ENCODE data around the gene LPP.

LPP gene

DNA sequence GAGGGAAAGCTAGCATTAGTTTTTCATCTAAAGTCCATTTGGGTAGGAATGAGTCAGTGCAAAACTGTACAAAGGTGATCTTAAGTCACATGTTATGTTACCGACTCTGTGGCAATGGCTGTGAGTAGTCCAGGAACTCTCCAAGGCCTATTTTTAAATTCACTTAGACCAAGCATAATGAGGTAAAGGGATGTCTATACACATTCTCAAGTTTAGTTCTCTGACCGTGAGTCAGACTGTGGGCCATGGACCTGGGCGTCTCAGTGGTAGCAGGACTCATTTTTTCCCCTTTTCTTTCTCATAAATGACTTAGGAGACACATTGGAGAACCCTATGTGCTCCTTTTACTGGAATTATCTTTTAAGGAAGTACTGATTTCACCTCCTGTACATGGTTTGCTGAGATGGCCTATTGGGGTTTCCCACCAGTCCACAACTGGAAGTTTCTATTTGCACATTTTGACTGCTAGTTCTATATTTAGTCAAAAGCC, 529.1 kb downstream of the LPP start:
- peaks cover 43% of the 10 kb centered on the region for H3K4me1 ChIP-seq (ENCODE audit: control insufficient read depth, insufficient read depth, low read length)
- H3K9ac ChIP-seq (ENCODE audit: low read length) = peak overlapping the region; percentile 66
- H3K27me3 ChIP-seq (replicated peaks; ENCODE audit: control insufficient read depth, insufficient read depth, low read length) = no peaks in the 10 kb centered on the region
- no peaks in the 10 kb centered on the region for H3K36me3 ChIP-seq (ENCODE audit: control insufficient read depth, insufficient read depth, low read length, severe bottlenecking)
- DNase-seq (ENCODE audit: low read depth) = peak; percentile 69
- no peaks in the 10 kb centered on the region for H3K9me3 ChIP-seq (ENCODE audit: control insufficient read depth, low read length)
- H3K4me3 ChIP-seq (ENCODE audit: low read length) = peak overlapping the region; percentile 49

DNA sequence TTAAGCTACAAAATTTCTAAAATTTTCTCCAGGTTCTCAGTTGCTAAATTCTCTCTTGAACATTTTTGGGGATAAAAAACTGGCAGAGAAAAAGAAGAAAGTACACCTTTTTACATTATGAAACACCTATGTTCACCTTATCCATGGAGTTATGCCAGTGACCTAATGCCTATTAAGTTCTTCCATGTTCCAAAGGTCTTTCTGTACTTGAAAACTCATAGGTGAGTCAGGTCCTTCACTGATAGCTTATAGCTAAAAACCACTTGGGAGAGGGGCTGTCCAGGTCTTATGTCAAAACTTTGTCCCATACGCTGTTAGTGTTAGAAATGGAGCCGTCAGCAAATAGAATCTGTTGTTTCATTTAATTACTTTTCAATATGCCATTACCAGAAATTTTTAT, 530.3 kb downstream of the LPP start:
- Histone ChIP-seq H3K9ac (ENCODE audit: low read length) (no peak overlapping the region), H3K9me3 (ENCODE audit: control insufficient read depth, low read length) (no peaks in the 10 kb centered on the region), H3K4me1 (ENCODE audit: control insufficient read depth, insufficient read depth, low read length) (peaks cover 54% of the 10 kb centered on the region), H3K36me3 (ENCODE audit: control insufficient read depth, insufficient read depth, low read length, severe bottlenecking) (no peaks in the 10 kb centered on the region), H3K4me3 (ENCODE audit: low read length) (no peak overlapping the region), H3K27me3 (replicated peaks; ENCODE audit: control insufficient read depth, insufficient read depth, low read length) (no peaks in the 10 kb centered on the region)
- no peak for DNase-seq (ENCODE audit: low read depth)

DNA sequence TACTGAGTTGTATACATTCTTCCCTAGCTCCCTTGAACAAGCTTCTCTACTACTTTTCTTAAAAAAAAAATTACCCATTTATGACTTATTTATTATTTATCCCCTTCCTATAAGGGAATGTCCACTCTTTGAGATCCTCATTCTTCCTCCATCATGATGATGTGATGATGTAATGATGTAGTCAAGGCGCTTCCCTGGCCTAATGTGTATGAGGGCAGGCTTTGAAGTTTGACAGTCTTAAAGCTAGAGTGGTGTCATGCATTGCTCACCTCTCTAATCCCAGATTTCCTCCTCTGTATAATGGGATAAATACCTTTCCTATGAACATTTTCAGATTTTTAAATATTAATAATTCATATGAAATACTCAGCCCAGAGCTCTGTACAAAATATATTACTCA, 531.8 kb downstream of the LPP start:
- Histone ChIP-seq H3K4me1 (ENCODE audit: control insufficient read depth, insufficient read depth, low read length) (peaks cover 47% of the 10 kb centered on the region), H3K9ac (ENCODE audit: low read length) (no peak overlapping the region), H3K4me3 (ENCODE audit: low read length) (no peak overlapping the region), H3K36me3 (ENCODE audit: control insufficient read depth, insufficient read depth, low read length, severe bottlenecking) (no peaks in the 10 kb centered on the region), H3K27me3 (replicated peaks; ENCODE audit: control insufficient read depth, insufficient read depth, low read length) (no peaks in the 10 kb centered on the region), H3K9me3 (ENCODE audit: control insufficient read depth, low read length) (no peaks in the 10 kb centered on the region)
- DNase-seq (ENCODE audit: low read depth) = no peak

DNA sequence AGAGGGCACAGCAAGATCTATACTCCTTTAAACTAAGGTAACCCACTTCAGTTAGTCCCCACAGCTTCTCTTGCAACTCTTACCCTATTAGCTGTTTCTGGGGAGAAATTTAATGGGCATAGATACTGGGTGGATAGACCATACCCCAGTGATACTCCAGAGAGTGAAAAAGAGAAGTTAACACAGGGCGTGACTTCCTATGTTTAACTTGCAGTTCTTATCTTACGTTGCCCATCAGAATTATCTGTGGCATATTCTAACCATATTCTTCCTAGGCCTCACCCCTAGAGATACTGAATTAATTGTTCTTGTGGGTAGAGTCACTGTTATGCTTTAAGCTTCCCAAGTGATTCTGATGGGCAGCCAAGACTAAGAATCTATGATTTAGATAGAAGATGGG, 532.4 kb downstream of the LPP start:
- Histone ChIP-seq H3K27me3 (replicated peaks; ENCODE audit: control insufficient read depth, insufficient read depth, low read length) (no peaks in the 10 kb centered on the region), H3K9me3 (ENCODE audit: control insufficient read depth, low read length) (no peaks in the 10 kb centered on the region), H3K36me3 (ENCODE audit: control insufficient read depth, insufficient read depth, low read length, severe bottlenecking) (no peaks in the 10 kb centered on the region), H3K4me1 (ENCODE audit: control insufficient read depth, insufficient read depth, low read length) (peaks cover 46% of the 10 kb centered on the region), H3K9ac (ENCODE audit: low read length) (no peak overlapping the region), H3K4me3 (ENCODE audit: low read length) (no peak overlapping the region)
- DNase-seq (ENCODE audit: low read depth) = no peak

DNA sequence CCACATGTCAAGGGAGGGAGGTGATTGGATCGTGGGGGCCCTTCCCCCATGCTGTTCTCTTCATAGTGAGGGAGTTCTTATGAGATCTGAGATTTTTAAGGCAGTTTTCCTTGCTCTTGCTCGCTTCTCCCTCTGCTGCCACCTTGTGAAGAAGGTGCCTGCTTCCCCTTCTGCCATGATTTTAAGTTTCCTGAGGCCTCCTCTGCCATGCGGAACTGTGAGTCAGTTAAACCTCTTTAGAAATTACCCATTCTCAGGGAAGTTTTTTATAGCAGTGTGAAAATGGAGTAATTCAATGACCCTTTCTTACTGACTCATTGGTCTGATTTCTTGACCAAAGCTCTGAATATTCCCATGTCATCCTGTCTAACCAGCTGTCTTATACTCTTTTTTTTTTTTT, 533.4 kb downstream of the LPP start:
- Histone ChIP-seq H3K36me3 (ENCODE audit: control insufficient read depth, insufficient read depth, low read length, severe bottlenecking) (no peaks in the 10 kb centered on the region), H3K9me3 (ENCODE audit: control insufficient read depth, low read length) (no peaks in the 10 kb centered on the region), H3K9ac (ENCODE audit: low read length) (no peak overlapping the region), H3K27me3 (replicated peaks; ENCODE audit: control insufficient read depth, insufficient read depth, low read length) (no peaks in the 10 kb centered on the region), H3K4me3 (ENCODE audit: low read length) (no peak overlapping the region), H3K4me1 (ENCODE audit: control insufficient read depth, insufficient read depth, low read length) (peaks cover 41% of the 10 kb centered on the region)
- DNase-seq (ENCODE audit: low read depth) = peak; percentile 42

DNA sequence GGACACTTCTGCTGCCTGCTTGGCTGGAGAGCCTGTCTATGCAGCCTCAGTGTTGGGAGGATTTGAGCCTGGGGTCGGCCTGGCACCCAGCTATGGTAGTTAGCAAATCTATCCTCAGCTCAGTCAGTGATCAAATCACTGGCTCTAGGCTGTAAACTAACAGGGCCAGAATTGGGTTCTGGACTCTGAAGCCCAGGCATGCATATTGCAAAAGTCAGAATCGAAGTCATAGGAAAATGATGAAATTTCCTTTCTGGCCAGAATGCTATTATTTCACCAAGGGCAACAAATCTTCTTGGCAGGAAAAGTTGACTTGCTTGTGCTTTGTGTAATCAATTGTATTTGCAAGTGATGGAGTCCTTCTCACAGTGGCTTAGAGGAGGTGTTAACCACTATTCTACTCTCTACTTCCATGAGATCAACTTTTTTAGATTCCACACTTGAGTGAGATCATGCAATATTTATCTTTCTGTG, 535.2 kb downstream of the LPP start:
- H3K9me3 ChIP-seq (ENCODE audit: control insufficient read depth, low read length) = no peaks in the 10 kb centered on the region
- peaks cover 25% of the 10 kb centered on the region for H3K4me1 ChIP-seq (ENCODE audit: control insufficient read depth, insufficient read depth, low read length)
- H3K36me3 ChIP-seq (ENCODE audit: control insufficient read depth, insufficient read depth, low read length, severe bottlenecking) = no peaks in the 10 kb centered on the region

DNA sequence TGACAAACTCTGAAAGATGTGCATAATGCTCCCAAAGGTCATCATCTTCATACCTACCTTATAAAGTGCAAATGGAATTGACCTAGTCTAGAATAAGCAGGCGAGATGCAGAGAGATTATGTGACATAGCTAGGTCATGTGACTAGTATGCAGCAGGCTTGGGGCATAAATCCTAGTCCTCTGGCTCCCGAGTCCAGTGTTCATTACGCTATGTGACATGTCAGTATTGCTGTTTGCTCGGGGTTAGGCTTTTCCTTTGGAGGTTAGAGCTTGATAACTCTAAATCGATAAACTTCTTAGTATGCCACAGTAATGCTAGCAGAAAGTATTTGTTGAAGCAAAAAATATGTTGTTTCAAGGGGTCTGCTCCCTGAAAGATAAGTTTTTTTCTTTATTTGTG, 536.1 kb downstream of the LPP start:
- no peaks in the 10 kb centered on the region for H3K36me3 ChIP-seq (ENCODE audit: control insufficient read depth, insufficient read depth, low read length, severe bottlenecking)
- H3K9me3 ChIP-seq (ENCODE audit: control insufficient read depth, low read length) = no peaks in the 10 kb centered on the region
- H3K4me1 ChIP-seq (ENCODE audit: control insufficient read depth, insufficient read depth, low read length) = peaks cover 25% of the 10 kb centered on the region
- H3K4me3 ChIP-seq (ENCODE audit: low read length) = no peak overlapping the region
- no peak for DNase-seq (ENCODE audit: low read depth)
- H3K27me3 ChIP-seq (replicated peaks; ENCODE audit: control insufficient read depth, insufficient read depth, low read length) = no peaks in the 10 kb centered on the region
- no peak overlapping the region for H3K9ac ChIP-seq (ENCODE audit: low read length)

More for the DNA sequence above, 535.2 kb downstream of the LPP start:
- Histone ChIP-seq H3K27me3 (replicated peaks; ENCODE audit: control insufficient read depth, insufficient read depth, low read length) (no peaks in the 10 kb centered on the region), H3K9ac (ENCODE audit: low read length) (peak overlapping the region; percentile 76), H3K4me3 (ENCODE audit: low read length) (no peak overlapping the region)
- DNase-seq (ENCODE audit: low read depth) = peak; percentile 96

DNA sequence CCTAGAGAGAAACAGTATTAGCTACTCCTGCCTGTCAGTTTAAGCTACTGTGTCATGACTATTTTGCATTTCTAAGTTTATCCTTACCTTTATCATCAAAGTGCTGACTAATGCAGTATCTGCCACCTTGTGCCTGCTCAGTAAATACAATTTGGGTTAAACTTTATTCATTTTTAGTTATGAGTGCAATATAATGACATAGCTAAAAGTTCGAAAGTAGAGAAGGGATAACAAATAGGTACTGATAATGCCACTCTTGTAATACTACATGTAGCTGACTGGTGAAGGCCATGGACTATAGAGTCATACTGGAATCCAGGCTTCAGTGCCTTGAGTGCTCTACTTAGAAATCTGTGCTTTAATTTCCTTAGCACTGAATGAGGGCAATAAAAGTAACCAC, 537.0 kb downstream of the LPP start:
- Histone ChIP-seq H3K4me1 (ENCODE audit: control insufficient read depth, insufficient read depth, low read length) (peaks cover 25% of the 10 kb centered on the region), H3K4me3 (ENCODE audit: low read length) (no peak overlapping the region), H3K9ac (ENCODE audit: low read length) (no peak overlapping the region), H3K9me3 (ENCODE audit: control insufficient read depth, low read length) (no peaks in the 10 kb centered on the region), H3K36me3 (ENCODE audit: control insufficient read depth, insufficient read depth, low read length, severe bottlenecking) (no peaks in the 10 kb centered on the region), H3K27me3 (replicated peaks; ENCODE audit: control insufficient read depth, insufficient read depth, low read length) (no peaks in the 10 kb centered on the region)
- no peak for DNase-seq (ENCODE audit: low read depth)

DNA sequence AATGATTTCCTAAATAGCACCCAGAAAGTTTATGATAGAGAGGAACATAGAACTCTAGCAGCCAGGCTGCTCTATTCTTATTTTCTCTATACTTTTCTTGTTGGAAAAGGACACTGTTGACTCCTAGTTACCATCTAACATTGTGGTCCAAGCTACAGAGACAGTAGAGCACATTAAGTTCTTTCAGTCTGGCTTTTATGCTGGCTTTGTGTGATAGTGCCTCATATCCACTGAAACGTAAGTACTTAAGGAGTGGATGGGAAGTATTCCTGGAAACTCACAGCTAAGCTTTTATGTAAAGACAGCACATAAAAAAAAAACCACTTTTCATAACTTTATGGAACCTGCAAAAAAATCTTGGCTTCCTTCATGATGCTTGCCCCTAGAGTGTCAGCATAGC, 537.7 kb downstream of the LPP start:
- Histone ChIP-seq H3K9ac (ENCODE audit: low read length) (no peak overlapping the region), H3K36me3 (ENCODE audit: control insufficient read depth, insufficient read depth, low read length, severe bottlenecking) (no peaks in the 10 kb centered on the region), H3K4me3 (ENCODE audit: low read length) (no peak overlapping the region), H3K27me3 (replicated peaks; ENCODE audit: control insufficient read depth, insufficient read depth, low read length) (no peaks in the 10 kb centered on the region), H3K9me3 (ENCODE audit: control insufficient read depth, low read length) (no peaks in the 10 kb centered on the region), H3K4me1 (ENCODE audit: control insufficient read depth, insufficient read depth, low read length) (peaks cover 25% of the 10 kb centered on the region)
- no peak for DNase-seq (ENCODE audit: low read depth)

DNA sequence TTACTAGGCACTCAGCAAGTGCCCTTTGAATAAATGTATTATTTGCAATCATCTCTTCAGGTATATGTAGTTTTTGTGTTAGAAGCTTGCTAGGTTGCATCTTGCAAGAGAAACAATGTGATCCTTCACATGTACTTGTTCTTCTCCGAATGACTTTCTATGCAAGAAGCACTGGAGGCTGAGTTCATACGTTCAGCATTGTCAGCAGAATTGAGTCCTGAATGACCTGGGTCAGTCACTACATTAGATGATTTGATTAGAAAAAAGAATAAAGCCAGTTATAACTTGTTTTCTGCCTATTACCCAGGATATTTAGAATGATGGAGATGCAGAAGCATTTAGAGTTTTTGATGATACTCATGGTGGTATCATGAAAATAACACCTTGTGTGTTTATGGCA, 538.7 kb downstream of the LPP start:
- H3K9me3 ChIP-seq (ENCODE audit: control insufficient read depth, low read length) = no peaks in the 10 kb centered on the region
- H3K36me3 ChIP-seq (ENCODE audit: control insufficient read depth, insufficient read depth, low read length, severe bottlenecking) = no peaks in the 10 kb centered on the region
- no peak overlapping the region for H3K4me3 ChIP-seq (ENCODE audit: low read length)
- H3K27me3 ChIP-seq (replicated peaks; ENCODE audit: control insufficient read depth, insufficient read depth, low read length) = no peaks in the 10 kb centered on the region
- DNase-seq (ENCODE audit: low read depth) = no peak
- H3K9ac ChIP-seq (ENCODE audit: low read length) = no peak overlapping the region
- H3K4me1 ChIP-seq (ENCODE audit: control insufficient read depth, insufficient read depth, low read length) = peaks cover 20% of the 10 kb centered on the region

DNA sequence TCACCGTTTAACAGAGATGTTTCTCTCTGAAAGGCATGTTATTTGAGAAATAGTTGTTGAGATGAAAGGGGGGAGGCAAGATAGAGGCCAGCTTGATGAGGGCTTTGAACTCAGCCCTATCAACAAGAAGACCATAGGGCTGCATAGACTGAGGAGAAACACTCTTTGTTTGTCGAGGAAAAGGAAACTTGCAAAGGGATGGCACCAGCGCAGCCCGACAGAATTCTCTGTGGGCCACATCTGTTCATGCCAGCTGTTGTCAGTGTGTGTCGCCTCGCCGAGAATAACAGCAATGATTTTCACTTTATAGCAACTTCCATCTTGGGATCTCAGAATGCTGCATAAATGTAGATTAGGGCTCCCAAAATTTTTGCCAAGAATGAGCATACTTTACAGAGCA, 539.5 kb downstream of the LPP start:
- H3K36me3 ChIP-seq (ENCODE audit: control insufficient read depth, insufficient read depth, low read length, severe bottlenecking) = no peaks in the 10 kb centered on the region
- H3K4me3 ChIP-seq (ENCODE audit: low read length) = no peak overlapping the region
- no peak for DNase-seq (ENCODE audit: low read depth)
- no peak overlapping the region for H3K9ac ChIP-seq (ENCODE audit: low read length)
- no peaks in the 10 kb centered on the region for H3K9me3 ChIP-seq (ENCODE audit: control insufficient read depth, low read length)
- H3K4me1 ChIP-seq (ENCODE audit: control insufficient read depth, insufficient read depth, low read length) = peaks cover 13% of the 10 kb centered on the region
- no peaks in the 10 kb centered on the region for H3K27me3 ChIP-seq (replicated peaks; ENCODE audit: control insufficient read depth, insufficient read depth, low read length)

DNA sequence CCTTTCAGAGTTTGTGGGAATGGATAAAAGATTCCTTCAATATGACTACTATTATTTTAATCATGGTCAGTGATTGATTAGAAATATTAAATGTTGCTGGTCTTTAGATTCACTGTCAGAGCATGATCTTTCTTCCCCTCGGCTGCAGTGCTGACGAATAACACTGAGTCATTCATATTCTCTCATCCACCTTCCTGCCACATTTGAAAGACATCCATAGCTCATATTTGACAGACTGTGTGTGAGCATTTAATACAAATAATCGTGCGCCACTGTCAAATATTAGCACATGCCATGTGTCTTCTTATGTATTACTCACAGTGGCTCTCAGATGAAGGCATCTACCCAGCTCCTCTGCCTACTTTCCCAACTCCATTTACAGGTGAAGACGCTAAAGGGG, 541.3 kb downstream of the LPP start:
- no peaks in the 10 kb centered on the region for H3K27me3 ChIP-seq (replicated peaks; ENCODE audit: control insufficient read depth, insufficient read depth, low read length)
- H3K4me1 ChIP-seq (ENCODE audit: control insufficient read depth, insufficient read depth, low read length) = no peaks in the 10 kb centered on the region
- DNase-seq (ENCODE audit: low read depth) = no peak
- no peaks in the 10 kb centered on the region for H3K36me3 ChIP-seq (ENCODE audit: control insufficient read depth, insufficient read depth, low read length, severe bottlenecking)
- no peak overlapping the region for H3K4me3 ChIP-seq (ENCODE audit: low read length)
- H3K9me3 ChIP-seq (ENCODE audit: control insufficient read depth, low read length) = no peaks in the 10 kb centered on the region
- H3K9ac ChIP-seq (ENCODE audit: low read length) = no peak overlapping the region
